Lower leg skin (tissue), 4 donors: Measurements from ENCODE around the gene ZNHIT2. TPM values are rescaled to one million over a fixed set of nuclear protein-coding genes. Genes with fewer than 3 reads are reported as not detected.

Experiments used
- DNase-seq, 2 donors: peaks; one replicate each; pipeline ENCODE4 v3.0.0-alpha.2; 2019; ENCODE audit warnings: low spot score in 2 of 2
- H3K4me3 ChIP-seq: fragments of 200-600 bp; sonication (generic); 2 replicates; pipeline ENCODE4 v1.5.1; 2017; ENCODE audit warnings: mild to moderate bottlenecking, low read depth; ENCODE audit not compliant: poor library complexity, severe bottlenecking
- CTCF ChIP-seq, 3 donors: fragments of 450-650 bp; IDR thresholded peaks; one replicate each; pipeline ENCODE4 v1.5.1; 2016; ENCODE audit warnings: antibody characterized with exemption in 3 of 3, mild to moderate bottlenecking in 3 of 3, moderate library complexity in 2 of 3
- POLR2A ChIP-seq, 2 donors: fragments of 450-650 bp; IDR thresholded peaks; one replicate each; pipeline ENCODE4 v1.6.1; 2016 to 2017; ENCODE audit warnings: antibody characterized with exemption in 2 of 2, mild to moderate bottlenecking in 1 of 2, moderate library complexity in 1 of 2
- WGBS, 2 donors: methylation state at CpG; one replicate each; pipeline ENCODE4 v1.1.5; 2018; 5-methylcytosine and 5-hydroxymethylcytosine counted together
- intact Hi-C: fragments of 100-400 bp; cut with DNase I; formaldehyde crosslinking; loops from one replicate; pipeline ENCODE4 v1.15.0; 2023; ENCODE audit warnings: low total_unique reads
- total RNA-seq, 4 donors: library from RNA; depleted of rRNA; stranded (reverse); fragments of >200 nt; gene quantifications; one replicate each; pipeline ENCODE4 v1.1.0, GENCODE V29; 2016

ZNHIT2 gene
- total RNA-seq, 4 donors from 2014 or later: 10.7 to 24.9 (median 17.7) TPM

GRCh38 chr11:65135633-65136145 lies 18.2 kb upstream of the ZNHIT2 start:
- no peak for DNase-seq
- WGBS, 2 donors: 44 to 56% methylated on average over 11 of the region's 11 CpGs
- intact Hi-C loops: no loop called here
- no peak overlapping the region for H3K4me3 ChIP-seq
- TF ChIP-seq POLR2A (IDR thresholded peaks at IDR 0.05): no peak
- no peak for TF ChIP-seq CTCF (IDR thresholded peaks at IDR 0.05)

- DNase-seq: peak; percentile 92 to 97
- peak overlapping the region; percentile 72 for H3K4me3 ChIP-seq
- 1 to 3% methylated on average over 24 of the region's 24 CpGs for whole genome bisulfite sequencing, 2 donors
- no peak for TF ChIP-seq POLR2A (IDR thresholded peaks at IDR 0.05)
- no peak for TF ChIP-seq CTCF (IDR thresholded peaks at IDR 0.05)
- intact Hi-C loops: no loop called here
Observed at GRCh38 chr11:65134952-65135632, 17.6 kb upstream of the ZNHIT2 start.

DNA sequence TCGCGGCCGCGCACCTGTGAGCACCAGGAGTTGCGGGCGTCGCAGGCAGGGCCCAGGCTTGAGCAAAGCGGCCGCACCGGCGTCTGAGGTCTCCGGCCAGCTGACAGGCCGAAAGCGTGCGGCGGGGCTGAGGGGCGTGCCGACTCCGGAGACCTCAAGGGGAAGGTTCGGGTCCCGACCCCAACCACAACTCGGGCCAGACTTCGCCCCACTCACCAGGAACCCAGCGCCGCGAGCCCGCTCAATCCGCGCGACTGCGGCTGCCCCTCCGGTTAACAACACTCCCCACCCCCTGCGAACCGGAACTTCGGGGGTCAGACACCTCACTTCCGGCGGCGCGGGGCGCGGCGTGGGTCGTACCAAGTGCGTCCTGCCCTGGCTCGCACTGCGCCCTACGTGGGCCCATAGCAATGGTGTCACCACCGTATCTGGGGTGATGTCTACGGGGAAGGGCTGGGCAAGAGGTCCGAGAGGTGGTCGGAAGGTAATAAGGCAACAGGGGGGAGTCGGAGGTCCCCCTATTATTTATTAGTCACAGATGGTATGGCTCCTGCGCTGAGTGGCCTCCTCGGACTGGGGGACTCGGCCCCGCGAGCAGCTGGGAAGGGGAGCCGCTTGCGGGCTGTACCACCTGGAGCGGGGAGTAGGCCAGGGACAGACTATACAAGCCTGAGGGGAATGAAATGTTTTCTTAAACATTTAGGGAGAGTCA lies 16.9 kb upstream of the ZNHIT2 start, which contains the start of gene SYVN1:
Gene SYVN1 (minus strand): TSS at position 280 of the 712 bp plus-strand sequence. CDS start 918 bp downstream, outside the sequence.
- peak within 1 kb of the TSS; percentile 72 for H3K4me3 ChIP-seq
- WGBS, 2 donors: 0% methylated on average over 41 to 59 of the region's 60 CpGs
- peak; percentile 89 to 98 for DNase-seq
- TF ChIP-seq POLR2A (IDR thresholded peaks at IDR 0.05): peak in 1 of 2 donors; percentile 91
- TF ChIP-seq CTCF (IDR thresholded peaks at IDR 0.05): no peak
- intact Hi-C loops: no loop called here

DNA sequence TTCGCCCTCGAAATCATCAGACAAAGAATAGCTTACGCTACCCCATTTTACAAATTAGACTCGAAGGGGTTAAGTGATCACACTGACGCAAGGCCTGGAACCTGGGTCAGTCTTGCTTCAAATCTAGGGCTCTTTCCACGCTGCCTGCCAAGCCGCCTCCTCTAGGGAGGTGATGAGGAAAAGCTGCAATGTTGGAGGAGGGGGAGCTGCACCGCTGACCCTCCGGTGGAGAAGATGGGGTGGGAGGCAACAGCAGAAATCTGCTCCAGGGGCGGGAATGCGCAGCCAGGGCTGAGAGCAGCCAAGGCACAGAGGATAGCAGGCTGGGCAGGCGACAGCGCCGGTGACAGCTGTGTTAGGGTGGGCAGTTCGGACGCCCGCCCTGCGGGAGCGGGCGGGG lies 16.2 kb upstream of the ZNHIT2 start:
- TF ChIP-seq POLR2A (IDR thresholded peaks at IDR 0.05) (no peak), CTCF (IDR thresholded peaks at IDR 0.05) (no peak)
- 1 to 3% methylated on average over 17 to 18 of the region's 20 CpGs for WGBS, 2 donors
- DNase-seq: no peak
- peak overlapping the region; percentile 72 for H3K4me3 ChIP-seq
- intact Hi-C loops: no loop called here

GRCh38 chr11:65132988-65133700 lies 15.6 kb upstream of the ZNHIT2 start:
- WGBS, 2 donors: 35 to 39% methylated on average over 17 to 18 of the region's 18 CpGs
- TF ChIP-seq CTCF (IDR thresholded peaks at IDR 0.05) (no peak), POLR2A (IDR thresholded peaks at IDR 0.05) (no peak)
- H3K4me3 ChIP-seq: peak overlapping the region; percentile 72
- no peak for DNase-seq
- intact Hi-C loops: no loop called here
